HG02759 (cell line): ENCODE data around the gene ZNF431.
"Not testable (repeated sequence)": the region's sequence is repeated elsewhere in the genome, so short reads cannot be mapped to it uniquely, and the experiment has no call there.

Experiments
- ATAC-seq: cut with Tn5 transposase; IDR thresholded peaks from one replicate; pipeline ENCODE4 v1.9.1; 2021; ENCODE audit warnings: mild to moderate bottlenecking, moderate library complexity; ENCODE audit not compliant: unreplicated experiment

The ZNF431 gene

DNA sequence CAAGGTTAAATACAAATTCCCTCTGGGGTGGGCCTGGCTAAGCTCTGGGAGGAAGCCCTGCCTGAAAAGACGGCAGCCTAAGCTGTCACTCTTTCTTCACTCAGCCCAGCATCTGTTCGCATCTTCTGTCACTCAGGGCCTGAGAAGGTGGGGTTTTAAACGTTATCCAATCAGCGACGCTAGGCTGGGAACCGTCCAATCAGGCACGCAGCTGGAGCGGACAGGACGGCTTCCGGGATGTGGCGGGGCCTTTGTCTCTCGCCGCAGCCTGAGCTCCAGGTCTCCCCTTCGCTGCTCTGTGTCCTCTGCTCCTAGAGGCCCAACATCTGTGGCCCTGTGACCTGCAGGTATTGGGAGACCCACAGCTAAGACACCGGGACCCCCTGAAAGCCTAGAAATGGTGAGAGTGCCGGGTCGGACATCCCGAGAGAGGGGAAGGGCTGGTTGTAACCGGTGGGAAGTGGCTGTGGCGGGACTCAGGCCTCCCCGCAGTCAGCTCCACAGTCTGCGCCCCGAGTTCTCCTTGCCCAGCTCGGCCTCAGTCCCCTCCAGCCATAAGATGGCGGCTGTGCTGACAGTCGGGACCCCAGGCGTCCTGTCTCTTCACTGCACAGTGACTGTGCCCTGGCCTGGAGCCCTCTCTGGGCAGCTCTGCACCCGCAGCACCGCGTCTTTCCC, at the start of gene ZNF431:
Gene ZNF431 (plus strand): TSS at position 254 of the 678 bp plus-strand sequence. CDS start 144 bp downstream, at position 398.
- peak; percentile 99 for ATAC-seq

DNA sequence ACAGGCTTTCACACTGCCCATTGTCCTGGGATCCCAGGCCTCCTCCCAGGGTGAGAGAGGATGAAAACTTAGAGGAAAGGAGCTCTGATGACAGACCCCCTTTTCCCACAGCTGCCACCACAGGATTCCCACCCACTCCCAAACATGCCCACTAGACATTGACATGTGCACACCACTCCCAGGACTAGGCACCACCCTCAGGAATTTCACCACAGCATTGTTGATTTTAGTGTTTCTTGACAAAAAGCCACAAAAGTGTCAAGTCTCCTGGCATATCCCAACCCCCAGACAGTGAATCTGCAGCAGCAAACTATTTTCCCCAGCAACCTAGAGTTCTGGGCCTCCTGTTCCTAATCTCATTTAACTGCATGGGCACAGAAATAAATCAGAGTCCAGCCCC, 49.7 kb upstream of the ZNF431 start:
- ATAC-seq, result no peak

DNA sequence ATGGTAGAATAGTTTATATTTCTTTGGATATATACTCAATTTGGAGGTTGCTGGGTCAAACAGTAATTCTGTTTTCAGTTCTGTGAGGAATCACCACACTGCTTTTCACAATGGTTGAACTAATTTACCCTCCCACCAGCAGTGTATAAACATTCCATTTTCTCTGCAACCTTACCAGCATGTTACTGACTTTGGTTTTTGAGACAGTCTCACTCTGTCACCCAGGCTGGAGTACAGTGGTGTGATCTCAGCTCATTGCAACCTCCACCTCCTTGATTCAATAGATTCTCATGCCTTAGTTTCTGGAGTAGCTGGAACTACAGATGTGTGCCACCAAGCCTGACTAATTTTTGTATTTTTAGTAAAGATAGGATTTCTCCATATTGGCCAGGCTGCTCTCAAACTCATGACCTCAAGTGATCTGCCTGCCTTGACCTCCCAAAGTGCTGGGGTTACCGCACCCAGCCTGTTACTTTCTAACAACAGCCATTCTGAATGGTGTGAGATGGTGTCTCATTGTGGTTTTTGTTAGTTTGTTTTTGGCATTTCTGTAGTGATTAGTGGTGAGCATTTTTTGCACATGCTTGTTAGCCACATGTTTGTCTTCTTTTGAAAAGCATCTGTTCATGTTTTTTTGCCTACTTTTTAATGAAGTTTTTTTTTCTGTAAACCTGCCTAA, 47.4 kb upstream of the ZNF431 start:
- ATAC-seq, result no peak

GRCh38 chr19:21098291-21098690, 43.5 kb upstream of the ZNF431 start:
- ATAC-seq, result no peak

GRCh38 chr19:21101521-21102242, 40.2 kb upstream of the ZNF431 start:
- ATAC-seq, result no peak

GRCh38 chr19:21109116-21109515, 32.7 kb upstream of the ZNF431 start:
- no peak for ATAC-seq

DNA sequence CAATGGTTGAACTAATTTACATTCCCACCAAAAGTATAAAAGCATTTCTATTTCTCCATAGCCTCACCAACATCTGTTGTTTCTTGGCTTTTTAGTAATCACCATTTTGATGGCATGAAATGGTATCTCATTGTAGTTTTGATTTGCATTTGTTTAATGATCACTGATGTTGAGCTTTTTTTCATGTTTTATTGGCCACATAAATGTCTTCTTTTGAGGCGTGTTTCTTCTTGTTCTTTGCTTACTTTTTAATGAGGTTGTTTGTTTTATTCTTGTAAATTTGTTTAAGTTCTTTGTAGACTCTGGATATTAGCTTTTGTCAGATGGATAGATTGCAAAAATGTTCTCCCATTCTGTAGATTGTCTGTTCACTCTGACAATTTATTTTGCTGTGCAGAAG, 31.7 kb upstream of the ZNF431 start:
- no peak for ATAC-seq

DNA sequence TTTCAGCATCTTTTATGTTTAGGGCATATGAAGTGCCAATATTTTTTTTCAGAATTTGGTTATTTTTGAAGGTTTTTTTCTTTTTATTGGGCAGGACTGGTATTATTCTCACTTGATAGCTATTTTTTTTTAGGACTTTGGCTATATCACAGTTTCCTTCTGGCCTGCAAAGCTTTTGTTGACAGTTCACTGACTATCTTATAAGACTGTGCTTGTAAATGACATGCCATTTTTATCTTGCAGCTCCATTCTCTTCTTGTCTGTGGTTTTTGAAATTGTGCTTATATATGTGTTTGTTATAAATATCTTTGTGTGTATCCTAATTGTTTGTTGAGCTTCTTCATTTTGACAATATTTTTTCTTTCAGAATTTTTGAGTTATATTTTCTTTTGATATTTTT, 26.4 kb upstream of the ZNF431 start:
- no peak for ATAC-seq

GRCh38 chr19:21117041-21117907, 24.6 kb upstream of the ZNF431 start:
- no peak for ATAC-seq

GRCh38 chr19:21126078-21126477, 15.8 kb upstream of the ZNF431 start:
- no peak for ATAC-seq

- ATAC-seq, result no peak
These were observed 14.8 kb upstream of the ZNF431 start for GRCh38 chr19:21127001-21127400.

DNA sequence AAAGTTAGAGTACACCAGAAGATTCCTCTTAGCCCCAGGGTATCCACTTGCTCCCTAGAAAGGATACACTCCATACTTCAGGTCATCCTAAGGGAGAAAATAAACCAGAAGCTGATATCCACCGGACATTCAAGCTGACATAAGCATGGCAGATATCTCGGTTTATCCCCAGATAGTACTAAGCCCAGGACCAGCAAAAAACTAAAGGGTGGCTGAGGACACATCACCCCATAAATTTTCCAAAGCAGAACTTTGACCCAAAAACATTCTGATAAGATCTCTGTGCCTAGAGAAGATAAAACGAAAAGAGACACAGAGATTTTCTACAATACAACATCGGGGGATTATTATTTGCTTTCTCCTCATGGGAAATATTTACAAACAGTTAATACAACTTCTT, 13.9 kb upstream of the ZNF431 start:
- ATAC-seq, result no peak

DNA sequence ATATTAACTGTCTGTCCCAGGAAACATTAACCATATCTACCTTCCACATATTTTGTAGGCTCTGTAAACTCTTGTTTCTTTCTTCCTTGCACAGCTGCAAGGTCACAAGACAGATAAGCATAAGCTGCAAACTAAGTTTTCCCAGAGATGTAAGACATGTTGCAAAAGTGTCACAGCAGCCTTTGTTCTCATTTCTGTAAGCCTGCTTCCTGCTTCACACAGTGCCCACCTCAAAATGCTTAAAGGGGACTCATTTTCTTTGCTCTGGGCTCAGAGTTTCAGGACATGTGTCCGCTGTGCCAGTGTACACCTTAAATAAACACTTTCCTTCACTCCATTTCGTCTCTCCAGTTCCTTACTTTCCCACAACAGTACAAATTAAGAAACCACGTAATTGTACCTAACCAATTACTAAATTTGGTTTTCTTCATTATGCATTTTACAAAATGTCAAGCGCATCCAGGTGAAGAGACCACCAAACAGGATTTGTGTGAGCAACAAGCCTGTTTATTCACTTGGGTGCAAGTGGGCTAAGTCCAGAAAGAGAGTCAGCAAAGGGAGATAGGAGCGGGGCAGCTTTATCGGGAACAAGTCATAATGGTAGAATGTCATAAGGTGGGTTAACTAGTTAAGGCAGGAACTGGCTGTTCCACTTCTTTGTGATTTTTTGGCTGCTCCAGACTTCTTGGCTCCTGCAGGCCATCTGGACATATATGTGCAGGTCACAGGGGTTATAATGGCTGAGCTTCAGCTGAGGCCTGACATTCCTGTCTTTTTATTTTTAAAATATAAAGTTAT, 12.7 kb upstream of the ZNF431 start:
- no peak for ATAC-seq

DNA sequence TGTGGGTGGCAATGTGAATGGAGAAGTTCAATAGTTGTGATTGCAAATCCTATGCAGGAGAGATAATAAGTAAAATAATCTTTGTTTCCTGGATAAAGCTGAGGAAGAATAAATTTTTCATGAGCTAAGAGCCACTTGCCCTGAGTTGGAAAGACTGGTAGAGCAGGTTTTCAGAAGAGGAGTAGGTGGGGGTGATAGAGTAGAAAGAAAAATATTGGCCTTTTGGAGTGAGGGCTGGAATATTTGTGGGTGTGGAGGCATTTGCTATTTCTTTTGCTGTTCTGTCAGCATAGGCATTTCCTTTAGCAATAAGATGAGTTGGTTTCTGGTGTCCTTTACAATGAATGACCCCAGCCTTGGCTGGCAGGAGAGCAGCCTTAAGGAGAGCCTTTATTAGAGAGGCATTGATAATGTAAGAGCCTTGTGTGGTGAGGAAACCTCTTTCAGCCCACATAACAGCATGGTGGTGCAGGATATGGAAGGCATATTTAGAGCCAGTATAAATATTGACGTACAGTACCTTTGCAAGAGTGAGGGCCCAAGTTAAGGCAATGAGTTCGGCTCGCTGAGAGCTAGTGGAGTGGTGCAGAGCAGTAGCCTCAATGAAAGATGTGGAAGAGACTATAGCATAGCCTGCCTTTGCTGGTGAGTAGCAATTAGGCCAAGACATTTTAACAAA, 11.6 kb upstream of the ZNF431 start:
- ATAC-seq, result no peak

GRCh38 chr19:21133633-21134032, 8.2 kb upstream of the ZNF431 start:
- no peak for ATAC-seq

GRCh38 chr19:21134934-21135366, 6.9 kb upstream of the ZNF431 start:
- no peak for ATAC-seq

DNA sequence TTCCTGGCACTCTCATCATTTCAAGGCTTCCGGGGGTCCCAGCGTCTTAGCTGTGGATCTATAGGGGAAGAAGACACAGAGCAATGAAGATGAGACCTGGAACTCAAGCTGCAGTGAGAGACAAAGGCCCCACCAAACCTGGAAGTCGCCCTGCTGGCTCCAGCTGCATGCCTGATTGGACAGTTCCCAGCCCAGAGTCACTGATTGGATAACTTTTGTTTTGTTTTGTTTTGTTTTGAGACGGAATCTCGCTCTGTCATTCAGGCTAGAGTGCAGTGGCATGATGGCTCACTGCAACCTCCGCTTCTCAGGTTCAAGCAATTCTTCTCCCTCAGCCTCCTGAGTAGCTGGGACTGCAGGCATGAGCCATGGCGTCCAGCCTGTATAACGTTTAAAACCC, 6.4 kb upstream of the ZNF431 start:
- no peak for ATAC-seq

GRCh38 chr19:21138130-21138529, 3.7 kb upstream of the ZNF431 start:
- no peak for ATAC-seq

GRCh38 chr19:21141006-21141405, 834 bp upstream of the ZNF431 start:
- not testable (repeated sequence) for ATAC-seq

- no peak for ATAC-seq
These were observed 1.6 kb downstream of the ZNF431 start for GRCh38 chr19:21143428-21143827.
